ENCODE data around the gene GRHL1. TPM values are rescaled to one million over a fixed set of nuclear protein-coding genes. Genes with fewer than 3 reads are reported as not detected.
"Not testable (repeated sequence)": the region's sequence is repeated elsewhere in the genome, so short reads cannot be mapped to it uniquely, and the experiment has no call there.

The GRHL1 gene
- total RNA-seq, 1 donor from 2014 or later, result 1.1 TPM

DNA sequence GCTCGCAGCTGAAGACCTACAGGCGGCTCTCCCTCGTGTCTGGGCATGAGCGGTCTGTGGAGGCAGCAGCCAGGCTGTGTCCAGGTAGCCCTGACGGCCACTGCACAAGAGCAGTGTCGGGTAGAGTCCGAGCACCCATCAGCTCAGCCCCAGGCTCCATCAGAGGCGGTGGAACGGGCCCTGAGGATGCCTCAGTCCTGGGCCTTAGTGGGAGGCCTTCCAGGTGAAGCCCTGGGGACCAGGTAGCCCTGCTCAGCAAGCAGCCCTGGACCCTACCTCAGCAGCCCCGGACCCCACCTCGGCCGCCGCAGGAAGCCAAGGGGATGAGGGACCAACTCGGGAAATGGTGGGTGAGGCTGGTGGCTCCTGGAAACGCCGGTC, 70.5 kb downstream of the GRHL1 start:
- intact Hi-C loops (cut with micrococcal nuclease), result no loop called here

DNA sequence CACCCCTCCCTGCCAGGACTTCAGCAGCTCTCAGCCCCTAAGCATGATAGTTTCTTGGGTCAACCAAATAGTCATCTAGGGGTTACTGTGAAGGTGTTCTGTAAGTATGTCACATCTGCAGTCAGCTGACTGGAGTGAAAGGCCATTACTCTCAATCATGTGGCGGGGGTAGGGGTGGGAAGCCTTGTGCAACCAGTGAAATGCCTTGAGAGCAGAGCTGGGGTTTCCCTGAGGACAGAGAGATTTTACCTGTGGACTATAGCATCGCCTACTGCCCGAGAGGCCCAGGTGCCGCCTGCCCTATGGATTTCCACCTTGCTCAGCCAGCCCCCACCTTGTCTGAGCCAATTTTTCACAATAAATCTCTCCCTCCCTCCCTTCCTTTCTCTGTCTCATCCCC, 71.0 kb downstream of the GRHL1 start:
- intact Hi-C loops (cut with micrococcal nuclease), result no loop called here

DNA sequence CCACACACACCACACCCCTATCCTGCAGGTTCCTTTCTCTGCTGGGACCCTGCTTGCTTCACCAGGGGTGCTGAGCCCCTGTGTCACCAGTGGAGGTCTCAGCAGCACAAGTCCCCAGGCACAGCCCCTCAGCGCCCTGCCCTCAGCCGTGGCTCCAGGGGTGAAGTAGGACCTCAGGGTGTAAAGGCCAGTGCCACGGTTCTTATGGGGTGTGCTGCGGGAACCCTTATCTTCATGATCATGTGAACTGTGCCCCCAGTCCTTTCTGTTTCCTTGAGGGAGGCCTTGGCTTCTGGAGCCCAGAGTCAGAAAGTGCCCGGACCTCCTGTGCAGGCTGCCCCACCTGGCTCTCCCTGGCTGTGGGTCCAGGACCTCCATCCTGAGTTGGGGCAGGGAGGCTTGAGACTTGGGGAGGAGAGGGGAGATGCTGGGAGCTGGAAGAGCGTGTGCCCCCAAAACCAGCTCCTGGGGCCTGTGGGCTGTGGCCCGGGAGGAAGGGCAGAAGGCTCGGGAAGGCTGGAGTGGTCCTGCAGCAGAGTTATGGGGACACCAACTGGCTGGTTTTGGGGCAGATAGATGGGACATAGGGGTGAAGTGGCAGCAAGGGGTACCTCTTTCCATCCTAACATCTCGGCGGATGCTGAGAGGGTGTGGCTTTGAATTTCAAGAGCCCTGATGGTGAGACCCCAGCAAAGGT, 71.6 kb downstream of the GRHL1 start:
- intact Hi-C loops (cut with micrococcal nuclease), result no loop called here

- intact Hi-C loops (cut with micrococcal nuclease), result no loop called here
Observed at GRCh38 chr2:10026940-10027569, 75.6 kb downstream of the GRHL1 start.

DNA sequence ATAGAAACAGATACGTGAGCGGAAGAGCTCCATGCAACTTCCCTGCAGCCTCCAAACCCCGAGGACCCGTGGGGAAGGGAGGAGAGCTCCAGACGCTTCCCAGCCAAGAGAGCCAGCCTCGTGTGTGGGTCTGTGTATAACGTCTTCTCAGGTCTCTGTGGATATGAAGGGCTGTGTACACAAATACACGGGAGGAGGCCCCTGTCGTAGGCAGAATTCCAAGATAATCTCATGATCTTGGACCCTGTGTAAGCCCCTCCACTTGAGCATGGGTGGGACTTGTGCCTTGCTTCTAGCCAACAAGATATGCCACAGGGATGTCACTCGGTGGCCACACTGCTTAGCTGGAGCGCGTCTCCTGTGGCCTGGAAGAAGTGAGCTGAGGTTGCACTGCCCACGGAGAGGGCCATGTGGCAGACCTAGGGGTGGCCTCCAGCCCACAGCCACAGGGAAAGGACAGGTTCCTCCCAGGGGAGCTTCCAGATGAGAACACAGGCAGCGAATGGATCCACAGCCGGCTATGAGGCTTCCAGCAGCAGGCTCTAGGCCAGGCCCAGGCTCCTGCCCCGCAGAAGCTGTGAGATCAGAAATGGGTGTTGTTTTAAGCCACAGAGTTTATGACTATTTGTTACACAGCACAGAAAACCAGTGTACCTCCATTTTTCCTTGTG, 76.3 kb downstream of the GRHL1 start:
- intact Hi-C loops (cut with micrococcal nuclease), result no loop called here

DNA sequence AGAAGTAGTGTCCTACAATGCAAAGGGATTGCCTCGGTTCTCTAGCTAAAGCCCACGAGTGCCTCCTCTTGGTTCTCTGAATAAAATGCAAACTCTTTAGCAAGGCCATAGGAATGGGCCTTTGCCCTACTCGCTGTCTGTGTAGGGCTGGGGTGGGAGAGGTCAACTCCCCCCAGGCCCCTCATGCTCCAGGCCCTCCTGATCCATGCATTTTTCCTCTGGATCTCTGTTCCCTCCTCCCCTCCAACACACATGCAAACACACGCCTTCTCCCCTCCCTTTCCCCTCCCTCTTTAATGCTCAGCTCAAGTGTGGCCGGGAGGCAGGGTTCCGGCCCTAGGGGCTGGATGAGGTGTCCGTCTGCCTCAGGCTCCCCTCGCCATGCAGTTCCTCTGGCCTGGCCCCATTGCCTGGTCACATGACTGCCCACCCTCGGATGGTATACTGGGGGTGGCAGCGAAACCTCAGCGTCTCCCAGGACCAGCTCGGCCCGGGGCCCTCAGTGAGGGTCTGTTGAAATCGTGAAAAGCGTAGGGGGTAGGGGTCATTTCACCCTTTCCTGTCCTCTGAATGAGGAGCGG, 77.0 kb downstream of the GRHL1 start:
- intact Hi-C loops (cut with micrococcal nuclease), result no loop called here

DNA sequence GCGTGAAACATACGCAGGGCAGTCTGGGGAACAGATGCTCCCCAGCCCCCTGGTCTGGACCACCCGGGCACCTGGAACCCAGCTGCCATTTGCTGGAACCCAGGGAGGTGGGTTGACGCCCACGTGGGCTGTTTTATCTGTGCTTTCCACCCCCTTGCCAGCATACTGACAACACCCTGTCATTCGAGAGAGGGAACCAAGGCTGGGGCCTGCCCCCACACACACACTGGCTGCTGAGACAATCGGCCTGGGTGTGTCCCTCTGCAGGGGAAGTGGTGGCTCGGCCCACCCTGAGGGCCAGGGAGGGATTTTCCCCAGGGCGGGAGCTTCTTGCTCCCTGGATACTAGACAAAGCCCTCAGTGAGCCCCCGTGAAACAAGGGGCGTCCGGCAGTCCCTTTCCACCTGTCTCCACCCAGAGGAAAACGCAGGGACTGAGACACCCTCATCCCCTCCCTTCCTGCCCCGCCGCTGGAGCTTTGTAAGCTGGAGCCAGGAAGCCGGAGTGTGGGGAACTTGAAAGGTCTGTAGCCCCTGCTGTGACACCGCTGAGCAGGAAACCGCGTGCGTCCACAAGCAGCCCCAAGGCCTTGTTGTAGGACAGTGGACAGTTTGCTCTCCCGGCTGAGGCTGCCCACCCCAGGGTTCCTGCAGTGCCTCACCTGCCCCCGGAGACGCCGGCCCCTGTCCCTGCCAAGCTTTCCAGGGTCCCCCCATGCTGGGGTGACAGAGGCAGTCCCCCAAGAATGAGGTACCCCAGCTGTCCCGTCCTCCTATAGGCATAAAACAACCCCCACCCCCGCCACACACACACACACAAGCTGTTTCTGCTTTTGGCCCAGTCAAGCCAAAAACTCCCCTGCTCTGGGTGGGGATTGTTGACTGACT, 77.7 kb downstream of the GRHL1 start:
- intact Hi-C loops (cut with micrococcal nuclease), result loop anchor here (1.0 kb wide), 2 partner anchors 13 to 45 kb away; no protein-coding TSS in a partner anchor

DNA sequence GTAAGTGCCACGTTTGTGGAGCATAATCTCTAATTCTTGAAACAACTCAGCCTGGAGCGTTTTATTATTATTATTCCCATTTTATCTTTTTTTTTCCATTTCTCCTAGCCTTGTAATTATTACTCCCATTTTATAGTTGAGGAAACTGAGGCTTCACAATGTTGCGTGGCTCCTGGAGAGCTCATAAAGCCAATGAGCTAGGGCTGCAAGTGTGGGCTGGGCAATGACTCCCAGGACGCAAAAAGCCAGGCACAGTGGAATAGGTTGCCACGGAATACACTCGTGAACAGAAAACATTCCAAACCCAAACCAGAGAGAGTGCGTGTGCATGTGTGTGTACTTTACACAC, 78.4 kb downstream of the GRHL1 start:
- intact Hi-C loops (cut with micrococcal nuclease), result loop anchor here (1.0 kb wide), 2 partner anchors 12 to 46 kb away; no protein-coding TSS in a partner anchor

GRCh38 chr2:10030311-10030736, 78.8 kb downstream of the GRHL1 start:
- intact Hi-C loops (cut with micrococcal nuclease), result no loop called here

DNA sequence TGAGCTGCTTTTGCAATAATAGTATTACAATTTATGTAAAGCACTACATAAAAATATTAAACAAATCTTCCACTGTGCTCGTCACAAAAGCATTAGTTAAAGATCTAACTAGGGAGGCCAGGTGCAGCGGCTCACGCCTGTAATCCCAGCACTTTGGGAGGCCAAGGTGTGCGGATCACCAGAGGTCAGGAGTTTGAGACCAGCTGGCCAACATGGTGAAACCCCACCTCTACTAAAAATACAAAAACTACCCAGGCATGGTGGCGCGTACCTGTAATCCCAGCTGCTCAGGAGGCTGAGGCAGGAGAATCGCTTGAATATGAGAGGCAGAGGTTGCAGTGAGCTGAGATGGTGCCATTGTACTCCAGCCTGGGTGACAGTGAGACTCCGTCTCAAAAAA, 79.3 kb downstream of the GRHL1 start:
- intact Hi-C loops (cut with micrococcal nuclease), result not testable (repeated sequence)

DNA sequence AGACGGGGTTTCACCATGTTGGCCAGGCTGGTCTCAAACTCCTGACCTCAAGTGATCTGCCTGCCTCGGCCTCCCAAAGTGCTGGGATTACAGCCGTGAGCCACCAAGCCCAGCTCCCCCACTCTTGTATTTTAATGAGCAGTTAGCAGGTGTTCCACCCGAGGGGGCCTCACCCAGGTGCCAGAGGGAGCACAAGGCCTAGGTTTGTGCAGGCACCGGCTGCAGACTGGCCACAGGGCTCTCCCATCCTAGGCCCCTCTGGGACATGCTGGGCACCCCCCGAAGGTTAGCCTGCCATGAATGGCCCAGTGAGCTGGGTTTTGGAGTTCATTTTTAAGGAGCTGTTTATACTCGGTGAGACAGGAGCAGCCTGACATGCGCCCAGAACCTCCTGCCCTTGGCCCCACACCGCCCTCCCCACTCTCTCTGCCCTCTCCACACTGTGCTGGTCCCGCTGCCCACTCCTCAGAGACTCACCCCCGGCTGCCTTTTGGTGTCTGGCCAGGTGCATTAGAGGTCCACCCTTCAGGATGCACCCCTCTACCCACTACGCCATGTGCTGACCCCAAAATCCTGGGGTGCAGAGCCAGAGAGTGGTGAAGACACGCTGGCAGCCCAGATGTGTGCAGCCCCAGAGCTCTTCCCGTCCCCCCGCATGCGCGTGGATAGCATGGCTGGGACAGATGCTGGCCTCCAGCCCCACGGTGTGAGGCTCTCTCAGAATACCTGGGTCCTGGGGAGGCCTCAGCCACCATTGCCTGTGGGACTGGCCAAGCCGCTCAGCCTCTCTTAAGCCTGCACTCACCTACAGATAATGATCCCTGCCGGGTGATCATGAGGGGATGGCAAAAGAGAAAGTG, 80.6 kb downstream of the GRHL1 start:
- intact Hi-C loops (cut with micrococcal nuclease), result no loop called here

DNA sequence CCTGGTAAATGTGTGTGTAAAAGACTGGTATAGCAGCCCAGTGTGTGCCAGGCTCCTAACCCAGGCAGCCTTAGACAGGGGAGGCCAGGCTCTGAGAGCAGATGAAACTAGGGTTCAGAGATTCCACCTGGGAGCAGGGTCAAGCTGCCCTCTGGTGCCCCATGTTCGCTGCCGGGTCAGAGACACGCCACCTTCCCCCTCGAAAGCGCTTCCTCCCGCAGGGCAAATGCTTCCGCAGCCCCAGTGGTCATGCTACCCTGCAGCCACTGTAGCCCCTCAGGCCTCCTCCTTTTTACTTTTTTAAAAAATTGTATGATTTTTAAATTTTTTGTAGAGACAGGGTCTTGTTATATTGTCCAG, 81.2 kb downstream of the GRHL1 start:
- intact Hi-C loops (cut with micrococcal nuclease), result no loop called here

- intact Hi-C loops (cut with micrococcal nuclease), result no loop called here
Observed at GRCh38 chr2:10033251-10034006, 81.9 kb downstream of the GRHL1 start.

- intact Hi-C loops (cut with micrococcal nuclease), result no loop called here
Observed at GRCh38 chr2:10034333-10035052, 83.0 kb downstream of the GRHL1 start.

DNA sequence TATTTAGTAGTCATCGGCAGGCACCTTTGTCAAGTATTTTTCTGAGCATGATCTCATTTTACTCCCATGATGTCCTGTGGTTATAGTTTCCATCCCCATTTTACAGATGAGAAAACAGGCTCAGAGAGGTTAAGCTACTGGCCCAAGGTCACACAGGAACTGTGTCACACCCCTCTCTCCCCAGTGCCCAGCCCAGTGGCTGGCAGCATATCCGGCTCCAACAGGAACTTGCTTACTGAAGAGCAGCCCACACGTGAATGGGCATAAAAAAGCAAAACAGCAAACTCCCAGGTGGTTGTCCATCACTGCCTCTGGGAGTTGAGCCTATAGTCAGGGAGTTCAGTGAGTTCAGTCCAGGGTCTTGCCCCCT, 83.5 kb downstream of the GRHL1 start:
- intact Hi-C loops (cut with micrococcal nuclease), result no loop called here

GRCh38 chr2:10035633-10036032, 84.1 kb downstream of the GRHL1 start:
- intact Hi-C loops (cut with micrococcal nuclease), result no loop called here

DNA sequence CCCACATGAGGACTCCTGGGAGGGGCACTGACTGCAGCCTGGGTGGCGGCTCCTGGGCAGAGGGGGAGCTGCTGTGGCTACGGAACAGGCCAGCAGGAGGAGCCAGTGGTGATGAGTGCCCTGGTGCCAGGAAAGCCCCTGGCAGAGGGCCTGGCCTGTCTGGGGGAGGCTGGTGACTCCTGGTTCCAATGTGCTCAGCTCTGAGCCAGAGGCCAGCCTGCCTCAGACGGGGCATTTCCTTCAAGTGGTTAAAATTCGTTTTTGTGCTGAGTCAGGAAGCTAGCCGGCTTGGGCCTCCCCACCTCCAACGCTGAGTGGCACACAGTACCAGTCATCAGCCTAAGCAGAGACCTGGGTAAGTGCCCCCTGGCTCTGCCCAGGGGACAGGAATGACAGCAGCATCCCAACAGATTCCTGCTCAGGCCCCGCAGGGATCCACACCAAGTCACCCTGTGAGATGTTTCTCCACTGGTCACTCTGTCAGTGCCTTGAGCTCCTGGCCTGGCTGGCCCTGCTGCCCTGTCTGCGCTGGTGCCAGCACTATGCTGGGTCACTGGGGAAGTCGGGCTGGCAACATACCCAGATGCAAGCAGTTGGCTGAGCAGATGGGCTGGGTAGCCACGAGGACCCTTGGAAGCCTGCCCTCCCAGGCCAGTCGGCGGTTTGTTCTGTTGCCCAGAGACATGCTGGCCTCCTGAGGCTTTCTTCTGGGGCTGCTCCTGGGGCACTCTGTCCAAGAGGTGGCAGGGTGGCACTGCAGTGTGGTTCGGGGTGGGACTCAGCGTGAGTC, 84.8 kb downstream of the GRHL1 start:
- intact Hi-C loops (cut with micrococcal nuclease), result no loop called here

DNA sequence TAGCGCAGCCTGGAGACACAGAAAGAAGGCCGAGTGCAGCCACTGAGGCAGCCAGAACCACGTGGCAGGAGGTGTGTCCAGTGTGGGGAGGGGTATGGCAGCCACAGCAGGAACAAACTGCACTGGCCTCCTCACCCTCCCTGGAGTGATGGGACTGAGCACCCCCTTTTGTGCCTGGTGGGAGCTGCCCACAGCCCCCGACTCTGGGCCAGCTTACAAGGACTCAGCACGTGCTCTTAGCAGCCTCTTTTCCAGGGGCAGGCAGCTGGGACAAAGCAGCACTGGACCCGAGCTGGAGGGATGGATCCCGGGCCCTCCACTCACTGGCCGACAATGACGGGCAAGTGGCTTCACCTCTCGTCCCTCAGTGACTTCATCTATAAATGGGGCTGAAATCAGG, 86.6 kb downstream of the GRHL1 start:
- intact Hi-C loops (cut with micrococcal nuclease), result no loop called here

Measured in T-helper 1 cell treated with Interleukin-12 subunit alpha and Interleukin-12 subunit beta and Interleukin-4 antibody, amounts not matched to agents 30 ng/mL and 1 ng/mL, for 36 hours (primary cell).